Prostate gland (tissue), 2 donors: ENCODE data around the gene ACOT2.

Experiments used
- CTCF ChIP-seq, 4 experiments: fragments of 200-600 bp in 2 of 4; fragments of 450-650 bp in 2 of 4; sonication (generic) in 2 of 4; IDR thresholded peaks; 1 replicate in 3 of 4; 2 replicates in 1 of 4; pipeline ENCODE4 v1.5.1; 2016 to 2019; ENCODE audit warnings: antibody characterized with exemption in 4 of 4, mild to moderate bottlenecking in 2 of 4, moderate library complexity in 2 of 4
- POLR2A ChIP-seq: fragments of 450-650 bp; IDR thresholded peaks from one replicate; pipeline ENCODE4 v1.6.1; 2016; ENCODE audit warnings: antibody characterized with exemption, mild to moderate bottlenecking
- POLR2AphosphoS5 ChIP-seq: sonication (generic); formaldehyde crosslinking; IDR thresholded peaks from one replicate; pipeline ENCODE4 v1.6.1; 2017; ENCODE audit warnings: antibody characterized with exemption

DNA sequence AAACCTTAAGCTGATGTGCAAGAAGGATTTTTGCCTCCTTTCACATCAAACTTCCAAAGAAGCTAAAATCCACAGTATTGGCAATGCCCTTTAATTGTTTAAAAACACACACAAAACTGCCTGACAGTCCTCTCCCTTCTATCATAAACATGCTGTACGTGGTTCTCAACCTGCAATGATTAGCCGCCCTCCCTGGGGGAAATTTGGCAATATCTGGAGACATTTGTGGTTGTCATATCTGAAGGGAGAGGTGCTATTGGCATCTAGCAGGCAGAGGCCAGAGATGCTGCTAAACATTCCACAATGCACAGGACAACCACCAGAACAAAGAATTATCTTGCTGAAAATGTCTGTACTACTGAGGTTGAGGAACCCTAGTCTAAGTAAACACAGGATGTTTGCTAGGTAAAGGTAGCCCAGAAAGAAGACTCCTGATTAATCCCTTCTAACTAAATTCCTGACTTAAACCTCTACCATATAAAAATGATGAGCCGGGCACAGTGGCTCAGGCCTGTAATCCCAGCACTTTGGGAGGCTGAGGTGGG, 44.5 kb downstream of the ACOT2 start:
- no peak for TF ChIP-seq CTCF (IDR thresholded peaks at IDR 0.05)
- TF ChIP-seq POLR2AphosphoS5: no peak
- TF ChIP-seq POLR2A: no peak
